K562 (cell line): ENCODE measurements around the gene NPR2.

Source experiments
- CBX8 ChIP-seq: fragments of 200-600 bp; sonication (generic); IDR thresholded peaks from 2 replicates; pipeline ENCODE4 v1.6.1; 2012; ENCODE audit warnings: borderline replicate concordance, mixed run types, low read depth, mild to moderate bottlenecking, moderate library complexity, mixed read lengths, low read length, control low read depth, inconsistent platforms; ENCODE audit not compliant: poor library complexity, severe bottlenecking; ENCODE audit errors: extremely low read depth
- KLF6 ChIP-seq: fragments of 250-450 bp; sonication (Bioruptor Pico); IDR thresholded peaks from 2 replicates; pipeline ENCODE4 v1.4.0; 2020; ENCODE audit warnings: mild to moderate bottlenecking, moderate library complexity, borderline replicate concordance
- MYC ChIP-seq, 2 experiments: fragments of 250-450 bp in 1 of 2; sonication (Bioruptor Pico) in 1 of 2; IDR thresholded peaks; 2 replicates each; pipeline versions ENCODE4 v1.5.1 to v1.6.1; 2012 to 2021; ENCODE audit warnings: low read depth in 2 of 2, borderline replicate concordance in 1 of 2, improper control_type of control experiment in 1 of 2, low read length in 1 of 2, mild to moderate bottlenecking in 1 of 2, moderate library complexity in 1 of 2
- NEUROD1 ChIP-seq: fragments of 150-350 bp; IDR thresholded peaks from 2 replicates; pipeline ENCODE4 v1.6.1; 2014; ENCODE audit warnings: borderline replicate concordance, low read length, low read depth; ENCODE audit not compliant: partially characterized antibody
- POLR2A ChIP-seq: fragments of 450-650 bp; conservative IDR thresholded peaks from 2 replicates; pipeline ENCODE4 v1.6.1; 2016
- ZNF384 ChIP-seq: IDR thresholded peaks from 2 replicates; pipeline ENCODE4 v1.6.1; 2012; ENCODE audit warnings: low read depth, low read length, improper control_type of control experiment
- ZNF644 ChIP-seq: fragments of 200-800 bp; sonication (Bioruptor generic); IDR thresholded peaks from 2 replicates; pipeline ENCODE4 v1.6.1; 2016; ENCODE audit warnings: low read depth, missing genetic modification characterization, missing compliant biosample characterization
- ZNF707 ChIP-seq: fragments of 250-450 bp; sonication (Bioruptor Pico); conservative IDR thresholded peaks from 2 replicates; pipeline ENCODE4 v1.8.0; 2022; ENCODE audit warnings: inconsistent platforms, mild to moderate bottlenecking, moderate library complexity
- TF ChIP-seq, protein P1 (sequence below), 3 experiments: IDR thresholded peaks in 2 of 3; conservative IDR thresholded peaks in 1 of 3; 2 replicates each; pipeline ENCODE4 v1.5.1; 2011 to 2012; ENCODE audit warnings: low read length in 3 of 3, mild to moderate bottlenecking in 3 of 3, control low read depth in 2 of 3, improper control_type of control experiment in 1 of 3, inconsistent platforms in 1 of 3, low read depth in 1 of 3, mixed read lengths in 1 of 3, moderate library complexity in 1 of 3; ENCODE audit not compliant: insufficient read depth in 2 of 3
- TF ChIP-seq, protein P2 (sequence below): fragments of 450-650 bp; IDR thresholded peaks from 2 replicates; pipeline ENCODE4 v1.6.1; 2016
- TF ChIP-seq, protein P3 (sequence below): fragments of 450-650 bp; formaldehyde crosslinking; IDR thresholded peaks from 2 replicates; pipeline ENCODE4 v1.4.0; 2022; ENCODE audit warnings: mild to moderate bottlenecking, moderate library complexity

DNA sequence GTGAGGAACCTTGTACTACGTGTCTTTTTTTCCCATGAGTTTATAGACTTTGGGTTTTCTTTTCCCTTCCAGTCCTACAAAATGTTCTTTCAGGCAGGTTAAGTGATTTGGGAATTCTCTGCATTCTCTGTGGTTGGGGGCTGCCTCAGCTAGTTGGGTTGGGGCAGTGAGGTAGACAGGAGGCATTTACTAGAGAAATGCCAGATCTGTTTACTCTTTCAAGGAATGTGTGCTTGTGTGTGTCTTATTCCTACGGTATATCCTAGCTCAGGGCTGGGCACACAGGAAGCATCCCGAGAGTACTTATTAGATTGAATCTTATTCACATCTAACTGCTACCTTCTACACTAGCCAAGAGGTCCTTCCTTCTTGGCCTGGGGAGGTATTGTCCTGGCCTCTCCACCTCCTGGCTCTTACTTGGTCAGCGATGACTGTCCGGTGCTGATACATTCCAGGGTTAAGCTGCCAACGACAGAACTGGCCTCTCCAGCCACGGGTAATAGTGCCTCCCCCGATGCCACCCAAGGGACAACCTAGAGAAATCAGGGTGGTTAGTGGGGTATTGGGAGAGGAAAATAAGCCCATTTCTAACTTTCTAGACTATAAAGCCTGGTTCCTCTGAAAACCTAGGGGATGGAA lies 47.4 kb upstream of the NPR2 start:
- TF ChIP-seq ZNF384 (no peak), KLF6 (CRISPR knock-in tag) (no peak), ZNF644 (tag) (no peak), MYC (IDR thresholded peaks at IDR 0.05; ENCODE audit: low read depth, low read length) (no peak), MYC (CRISPR knock-in tag; IDR thresholded peaks at IDR 0.05; ENCODE audit: borderline replicate concordance, low read depth) (no peak), POLR2A (no peak), NEUROD1 (no peak), ZNF707 (CRISPR knock-in tag) (no peak), CBX8 (no peak)
- TF ChIP-seq, protein P1, sequence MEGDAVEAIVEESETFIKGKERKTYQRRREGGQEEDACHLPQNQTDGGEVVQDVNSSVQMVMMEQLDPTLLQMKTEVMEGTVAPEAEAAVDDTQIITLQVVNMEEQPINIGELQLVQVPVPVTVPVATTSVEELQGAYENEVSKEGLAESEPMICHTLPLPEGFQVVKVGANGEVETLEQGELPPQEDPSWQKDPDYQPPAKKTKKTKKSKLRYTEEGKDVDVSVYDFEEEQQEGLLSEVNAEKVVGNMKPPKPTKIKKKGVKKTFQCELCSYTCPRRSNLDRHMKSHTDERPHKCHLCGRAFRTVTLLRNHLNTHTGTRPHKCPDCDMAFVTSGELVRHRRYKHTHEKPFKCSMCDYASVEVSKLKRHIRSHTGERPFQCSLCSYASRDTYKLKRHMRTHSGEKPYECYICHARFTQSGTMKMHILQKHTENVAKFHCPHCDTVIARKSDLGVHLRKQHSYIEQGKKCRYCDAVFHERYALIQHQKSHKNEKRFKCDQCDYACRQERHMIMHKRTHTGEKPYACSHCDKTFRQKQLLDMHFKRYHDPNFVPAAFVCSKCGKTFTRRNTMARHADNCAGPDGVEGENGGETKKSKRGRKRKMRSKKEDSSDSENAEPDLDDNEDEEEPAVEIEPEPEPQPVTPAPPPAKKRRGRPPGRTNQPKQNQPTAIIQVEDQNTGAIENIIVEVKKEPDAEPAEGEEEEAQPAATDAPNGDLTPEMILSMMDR (IDR thresholded peaks at IDR 0.05 in 2 of 3, conservative IDR thresholded peaks at IDR 0.05 in 1 of 3; ENCODE audit: insufficient read depth in 2 of 3, low read depth in 1 of 3, low read length in 3 of 3): no peak
- TF ChIP-seq, protein P2, sequence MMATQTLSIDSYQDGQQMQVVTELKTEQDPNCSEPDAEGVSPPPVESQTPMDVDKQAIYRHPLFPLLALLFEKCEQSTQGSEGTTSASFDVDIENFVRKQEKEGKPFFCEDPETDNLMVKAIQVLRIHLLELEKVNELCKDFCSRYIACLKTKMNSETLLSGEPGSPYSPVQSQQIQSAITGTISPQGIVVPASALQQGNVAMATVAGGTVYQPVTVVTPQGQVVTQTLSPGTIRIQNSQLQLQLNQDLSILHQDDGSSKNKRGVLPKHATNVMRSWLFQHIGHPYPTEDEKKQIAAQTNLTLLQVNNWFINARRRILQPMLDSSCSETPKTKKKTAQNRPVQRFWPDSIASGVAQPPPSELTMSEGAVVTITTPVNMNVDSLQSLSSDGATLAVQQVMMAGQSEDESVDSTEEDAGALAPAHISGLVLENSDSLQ: no peak
- TF ChIP-seq, protein P3, sequence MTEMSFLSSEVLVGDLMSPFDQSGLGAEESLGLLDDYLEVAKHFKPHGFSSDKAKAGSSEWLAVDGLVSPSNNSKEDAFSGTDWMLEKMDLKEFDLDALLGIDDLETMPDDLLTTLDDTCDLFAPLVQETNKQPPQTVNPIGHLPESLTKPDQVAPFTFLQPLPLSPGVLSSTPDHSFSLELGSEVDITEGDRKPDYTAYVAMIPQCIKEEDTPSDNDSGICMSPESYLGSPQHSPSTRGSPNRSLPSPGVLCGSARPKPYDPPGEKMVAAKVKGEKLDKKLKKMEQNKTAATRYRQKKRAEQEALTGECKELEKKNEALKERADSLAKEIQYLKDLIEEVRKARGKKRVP (CRISPR knock-in tag): no peak
